HG03159 (cell line): ENCODE measurements around the gene GNAO1.

ENCODE experiments used
- ATAC-seq: cut with Tn5 transposase; IDR thresholded peaks from one replicate; pipeline ENCODE4 v1.9.1; 2021; ENCODE audit warnings: mild to moderate bottlenecking, moderate library complexity; ENCODE audit not compliant: unreplicated experiment

Gene GNAO1

DNA sequence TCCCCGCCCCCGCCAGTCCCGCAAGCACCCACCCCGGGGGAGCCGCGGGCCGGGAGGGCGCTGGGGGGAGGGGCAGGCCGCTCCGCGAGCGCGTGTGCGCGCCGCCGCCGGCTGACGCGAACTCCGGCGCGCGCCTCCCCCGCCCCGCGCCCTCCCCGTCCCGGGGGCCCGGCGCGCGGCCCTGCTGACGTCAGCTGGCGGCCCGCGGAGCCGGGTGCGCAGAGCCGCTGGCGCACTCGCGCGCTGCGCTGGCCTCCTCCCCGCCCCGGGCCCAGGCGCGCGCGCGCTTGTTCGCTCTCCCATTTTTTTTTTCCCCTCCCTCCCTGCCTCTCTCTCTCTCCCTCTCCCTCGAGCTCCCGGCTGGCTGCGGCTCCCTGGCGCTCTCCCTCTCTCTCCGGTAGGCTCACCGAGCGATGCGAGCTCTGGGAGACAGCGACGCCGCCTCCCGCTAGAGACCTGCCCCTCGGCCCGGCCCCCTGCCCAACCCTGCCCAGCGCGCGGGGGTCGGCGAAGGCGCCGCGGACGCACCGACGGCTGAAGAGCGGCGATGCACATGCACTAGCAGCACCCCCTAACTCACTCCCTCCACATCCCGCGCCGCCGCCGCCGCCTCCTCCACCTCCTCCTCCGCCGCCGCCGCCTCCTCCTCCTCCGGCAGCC, at the start of gene GNAO1:
Gene GNAO1 (plus strand): TSS at position 334 of the 660 bp plus-strand sequence. CDS start 747 bp downstream, outside the sequence.
- ATAC-seq: no peak

- ATAC-seq: no peak
Observed at GRCh38 chr16:56143666-56144065, 47.6 kb upstream of the GNAO1 start.

DNA sequence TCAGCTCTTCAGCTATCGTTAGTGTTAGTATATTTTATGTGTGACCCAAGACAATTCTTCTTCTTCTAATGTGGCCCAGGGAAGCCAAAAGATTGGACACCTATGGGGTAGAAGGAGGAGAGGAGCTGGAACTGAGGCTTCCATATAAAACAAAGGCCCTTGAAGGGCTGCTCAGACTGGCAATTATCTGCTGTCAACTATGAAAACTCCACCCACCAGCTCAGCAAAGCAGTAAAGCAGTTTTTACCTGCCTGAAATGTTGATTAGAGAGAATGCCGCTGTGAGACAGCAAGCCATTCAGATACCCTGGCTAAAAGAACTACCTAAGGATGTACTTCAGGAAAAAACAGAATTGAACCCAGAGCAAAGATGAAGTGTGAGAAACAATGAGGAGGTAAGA, 45.9 kb upstream of the GNAO1 start:
- ATAC-seq: no peak

DNA sequence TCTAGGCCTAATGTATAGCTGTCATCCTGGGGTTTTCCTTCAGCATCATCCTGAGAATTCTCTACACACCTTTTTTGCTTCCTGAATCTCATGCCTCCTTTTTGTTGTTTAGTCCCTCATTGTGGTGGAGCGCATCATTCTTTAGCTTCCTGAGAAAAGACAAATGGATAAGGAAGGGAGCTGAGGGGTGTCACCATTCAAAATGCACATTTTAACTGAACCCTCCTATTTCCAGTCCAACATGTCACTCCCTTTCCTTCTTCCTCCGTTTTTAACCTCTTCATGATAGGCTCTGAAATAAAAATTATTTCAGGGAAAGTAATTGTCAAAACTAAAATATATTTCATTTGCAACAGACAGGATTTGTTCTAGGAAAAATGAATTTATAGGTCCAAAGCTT, 39.7 kb upstream of the GNAO1 start:
- no peak for ATAC-seq

DNA sequence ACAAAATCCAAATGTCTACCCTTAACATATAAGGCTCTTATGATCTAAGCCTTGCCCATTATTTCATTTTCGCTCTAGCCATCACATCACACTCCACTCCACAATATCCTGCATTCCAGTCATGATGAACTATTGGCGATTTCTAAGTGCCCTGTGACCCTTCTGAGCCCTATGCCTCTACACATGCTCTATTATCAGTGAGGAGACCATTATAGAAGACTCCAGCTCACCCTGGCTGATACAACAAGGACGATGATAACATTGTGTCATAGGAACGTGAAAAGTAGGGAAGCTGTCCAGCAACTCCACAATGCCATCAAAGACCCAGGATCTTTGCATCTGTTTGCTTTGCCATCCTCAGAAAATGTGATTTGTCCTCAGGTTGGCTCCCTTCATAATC, 29.6 kb upstream of the GNAO1 start:
- no peak for ATAC-seq

GRCh38 chr16:56163089-56163488, 28.2 kb upstream of the GNAO1 start:
- no peak for ATAC-seq

- peak; percentile 63 for ATAC-seq
Observed at GRCh38 chr16:56163938-56164337, 27.4 kb upstream of the GNAO1 start.

DNA sequence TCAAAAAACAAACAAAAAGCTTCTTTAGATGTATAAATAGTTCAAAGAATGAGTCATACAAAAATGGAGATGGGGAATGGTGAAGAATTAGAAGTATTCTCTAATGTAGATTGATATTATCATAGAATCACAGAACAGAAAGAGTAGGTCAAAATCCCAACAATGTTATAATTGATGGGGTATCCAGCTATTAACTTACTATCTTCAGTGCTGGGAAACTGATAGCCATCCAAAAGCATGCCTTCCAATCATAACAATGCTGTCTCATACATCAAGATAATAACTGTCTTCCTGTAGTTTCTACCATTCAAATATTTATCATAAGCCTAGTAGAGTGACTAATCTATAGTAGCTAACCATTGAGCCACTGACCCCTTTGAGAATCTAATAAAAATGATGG, 26.7 kb upstream of the GNAO1 start:
- no peak for ATAC-seq

GRCh38 chr16:56174411-56174810, 16.9 kb upstream of the GNAO1 start:
- no peak for ATAC-seq

DNA sequence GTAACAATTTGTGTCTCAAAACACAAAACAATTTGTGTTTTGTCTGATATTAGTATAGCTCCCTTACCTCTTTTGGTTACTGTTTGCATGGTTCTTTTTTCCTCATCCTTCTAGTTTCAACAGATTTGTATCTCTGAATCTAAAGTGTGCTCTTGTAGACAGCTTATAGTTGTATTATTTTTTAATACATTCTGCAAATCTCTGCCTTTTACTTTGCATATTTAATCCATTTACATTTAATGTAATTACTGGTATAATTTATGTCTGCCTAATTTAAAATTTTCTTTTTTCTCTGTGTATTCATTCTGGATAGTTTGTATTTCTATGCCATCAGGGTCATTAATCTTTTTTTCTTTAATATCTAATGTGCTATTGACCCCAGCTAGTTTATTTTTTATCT, 9.9 kb upstream of the GNAO1 start:
- ATAC-seq: no peak

DNA sequence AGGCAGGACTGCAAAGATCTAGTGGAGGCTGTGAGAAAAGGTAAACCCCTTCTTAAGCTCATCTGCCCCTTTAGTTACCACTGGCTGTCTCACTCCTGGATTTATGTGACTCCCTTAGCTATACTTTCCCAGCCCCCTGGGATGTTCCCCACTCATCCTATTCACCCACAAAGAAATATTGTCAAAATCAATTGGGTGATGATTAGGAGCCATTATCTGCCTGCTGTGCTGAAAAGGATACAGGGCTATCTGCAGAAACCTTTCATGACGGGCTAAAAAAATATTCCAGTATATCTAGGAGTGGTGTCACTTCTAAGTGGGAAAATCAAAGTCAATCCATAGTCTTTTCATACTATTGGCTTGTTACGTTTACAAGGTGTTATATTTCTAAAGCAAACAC, 8.0 kb upstream of the GNAO1 start:
- ATAC-seq: no peak

GRCh38 chr16:56190048-56190676, 1.1 kb upstream of the GNAO1 start:
- no peak for ATAC-seq

GRCh38 chr16:56190677-56191155, 573 bp upstream of the GNAO1 start:
- ATAC-seq: no peak

DNA sequence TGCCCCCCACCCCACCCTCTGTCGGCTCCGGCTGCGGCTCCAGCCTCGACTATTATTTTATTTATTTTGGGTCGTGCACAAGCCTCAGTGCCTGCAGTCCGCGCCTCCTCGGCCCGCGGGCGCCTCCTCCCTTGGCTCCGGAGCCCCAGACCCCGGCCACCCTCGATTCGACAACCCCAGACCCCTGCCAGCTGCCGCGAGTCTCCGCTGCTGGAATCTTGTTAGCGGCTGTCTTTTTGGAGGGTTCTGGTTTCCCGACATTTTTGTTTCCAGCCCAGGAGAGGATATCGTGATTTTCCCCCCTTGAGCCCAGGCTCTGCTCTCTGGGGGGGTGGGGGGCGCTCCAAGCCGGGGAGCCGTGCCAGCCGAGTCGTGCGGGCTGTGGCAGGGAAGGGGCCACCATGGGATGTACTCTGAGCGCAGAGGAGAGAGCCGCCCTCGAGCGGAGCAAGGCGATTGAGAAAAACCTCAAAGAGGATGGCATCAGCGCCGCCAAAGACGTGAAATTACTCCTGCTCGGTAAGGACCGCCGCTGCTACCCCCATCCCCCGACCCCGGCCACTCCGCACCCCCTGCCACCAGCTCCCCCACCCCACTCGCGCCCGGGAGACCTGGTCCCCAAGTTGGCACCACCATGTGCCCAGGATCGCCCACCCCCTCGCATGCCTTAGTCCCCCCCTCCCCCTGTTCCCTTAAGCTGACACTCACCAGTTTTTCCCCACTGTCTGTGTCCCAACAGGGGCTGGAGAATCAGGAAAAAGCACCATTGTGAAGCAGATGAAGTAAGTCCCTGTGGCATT, 746 bp downstream of the GNAO1 start:
- ATAC-seq: no peak

DNA sequence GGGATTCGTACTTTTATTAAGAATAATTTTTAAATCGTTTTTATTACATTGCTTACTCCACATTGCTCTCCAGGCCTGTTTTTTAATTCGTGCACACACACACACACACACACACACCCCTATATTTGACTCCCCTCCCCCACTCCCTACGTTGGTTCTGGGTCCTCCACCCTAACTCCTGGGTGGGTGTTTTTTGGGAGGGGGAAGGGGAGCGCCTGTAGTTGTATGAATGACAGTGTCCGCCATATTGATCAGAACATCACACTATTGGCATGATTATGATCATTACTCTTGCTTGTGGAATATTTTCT, 1.3 kb downstream of the GNAO1 start:
- no peak for ATAC-seq

- ATAC-seq: no peak
Observed at GRCh38 chr16:56192986-56193945, 2.0 kb downstream of the GNAO1 start.

- no peak for ATAC-seq
Observed at GRCh38 chr16:56193951-56194726, 2.9 kb downstream of the GNAO1 start.

DNA sequence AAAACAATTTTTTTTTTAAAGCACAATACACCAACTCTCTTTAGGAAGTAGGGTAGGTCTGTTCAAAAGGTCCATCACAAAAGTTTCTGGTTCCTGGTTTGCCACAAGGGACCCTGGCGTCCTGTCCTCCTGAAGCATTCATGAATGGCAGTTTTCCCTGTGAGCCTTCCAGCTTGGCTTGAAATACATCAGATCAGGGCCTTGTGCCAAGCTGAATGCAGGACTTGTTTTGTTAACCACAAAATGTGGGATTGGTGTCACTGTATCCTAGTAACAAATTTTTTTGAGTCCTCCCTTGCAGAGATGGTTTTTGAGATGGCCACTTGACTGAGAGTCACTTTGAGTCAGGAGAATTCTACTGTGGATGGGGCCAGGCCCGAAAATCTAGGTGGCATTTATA, 3.9 kb downstream of the GNAO1 start:
- ATAC-seq: no peak

DNA sequence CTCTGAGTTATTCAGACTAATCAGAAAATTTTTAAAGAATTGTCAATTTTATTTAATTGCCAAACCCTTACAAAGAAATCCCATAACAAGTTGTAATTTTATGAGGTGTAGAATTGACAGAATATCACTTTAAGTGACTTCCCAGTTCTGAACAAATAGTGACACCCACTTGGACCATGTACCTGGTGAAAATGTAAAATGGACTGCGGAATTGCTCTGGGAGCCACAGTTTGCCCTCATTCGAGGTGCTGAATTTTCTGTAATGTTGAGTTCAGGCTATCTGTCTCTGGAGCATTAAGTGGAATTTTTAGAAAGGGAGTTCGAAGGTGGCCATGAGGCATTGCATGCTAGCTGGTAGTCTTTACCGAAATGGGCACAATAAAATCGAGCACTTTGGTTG, 5.1 kb downstream of the GNAO1 start:
- ATAC-seq: no peak
